DMS53 (cell line): ENCODE measurements around the gene SMARCA2.

Source experiments
- DNase-seq: peaks from one replicate; lab custom pipeline; 2025; lab: John Stamatoyannopoulos, UW

The SMARCA2 gene

DNA sequence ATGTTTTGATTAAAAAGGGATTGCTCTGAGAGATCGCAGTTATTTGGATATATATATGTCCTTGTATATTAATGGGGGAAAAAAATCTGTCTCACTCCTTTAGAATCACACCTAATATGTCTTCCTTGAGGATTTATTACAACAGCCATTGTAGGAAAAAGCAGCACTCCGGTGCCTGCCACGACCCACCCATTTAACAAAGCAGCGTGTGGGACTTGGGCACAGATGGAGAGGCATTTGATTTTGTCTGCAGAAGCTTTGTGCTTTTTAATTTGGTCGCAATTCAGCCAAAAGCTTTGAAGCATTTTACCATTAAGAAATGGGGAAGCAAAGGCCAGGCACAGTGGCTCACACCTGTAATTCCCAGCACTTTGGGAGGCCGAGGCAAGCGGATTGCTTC lies 159.2 kb downstream of the SMARCA2 start:
- no peak for DNase-seq

DNA sequence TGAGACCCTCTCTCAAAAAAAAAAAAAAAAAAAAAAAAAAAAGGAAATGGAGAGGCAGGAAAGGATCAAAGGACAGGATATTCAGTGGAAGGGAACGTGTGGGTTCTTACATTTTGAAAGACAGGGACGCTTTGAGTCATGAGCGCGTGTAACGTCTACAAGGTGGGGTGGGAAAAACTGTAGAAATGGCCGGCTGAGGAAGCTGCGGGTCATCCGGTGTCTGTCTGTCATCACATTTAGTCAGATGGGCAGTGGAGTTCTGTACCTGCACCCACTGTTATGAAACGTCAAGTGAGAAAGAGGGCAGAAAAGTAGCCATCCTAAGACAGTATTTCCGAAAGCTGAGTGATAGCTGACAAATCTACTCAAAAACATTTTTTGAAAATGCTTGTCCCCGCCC lies 159.8 kb downstream of the SMARCA2 start:
- DNase-seq = no peak

DNA sequence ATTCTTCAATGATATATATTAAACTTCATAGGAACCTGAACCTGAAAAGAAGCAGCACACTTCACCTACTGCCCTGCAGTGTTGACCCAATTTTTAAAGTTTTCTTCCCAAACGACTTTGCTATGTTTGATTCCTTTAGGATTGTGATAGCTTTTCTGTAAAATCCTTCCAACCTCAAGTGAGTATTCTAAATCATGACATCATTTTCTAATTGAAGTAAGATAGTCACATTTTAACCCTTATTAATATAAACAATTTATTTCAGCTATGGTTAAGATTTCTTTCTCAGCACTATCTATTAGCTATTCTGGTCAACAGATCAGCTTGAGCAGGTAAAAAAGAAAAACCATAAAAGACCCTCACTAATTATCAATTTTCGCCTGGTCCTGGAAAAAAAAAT lies 162.0 kb downstream of the SMARCA2 start:
- DNase-seq = no peak

DNA sequence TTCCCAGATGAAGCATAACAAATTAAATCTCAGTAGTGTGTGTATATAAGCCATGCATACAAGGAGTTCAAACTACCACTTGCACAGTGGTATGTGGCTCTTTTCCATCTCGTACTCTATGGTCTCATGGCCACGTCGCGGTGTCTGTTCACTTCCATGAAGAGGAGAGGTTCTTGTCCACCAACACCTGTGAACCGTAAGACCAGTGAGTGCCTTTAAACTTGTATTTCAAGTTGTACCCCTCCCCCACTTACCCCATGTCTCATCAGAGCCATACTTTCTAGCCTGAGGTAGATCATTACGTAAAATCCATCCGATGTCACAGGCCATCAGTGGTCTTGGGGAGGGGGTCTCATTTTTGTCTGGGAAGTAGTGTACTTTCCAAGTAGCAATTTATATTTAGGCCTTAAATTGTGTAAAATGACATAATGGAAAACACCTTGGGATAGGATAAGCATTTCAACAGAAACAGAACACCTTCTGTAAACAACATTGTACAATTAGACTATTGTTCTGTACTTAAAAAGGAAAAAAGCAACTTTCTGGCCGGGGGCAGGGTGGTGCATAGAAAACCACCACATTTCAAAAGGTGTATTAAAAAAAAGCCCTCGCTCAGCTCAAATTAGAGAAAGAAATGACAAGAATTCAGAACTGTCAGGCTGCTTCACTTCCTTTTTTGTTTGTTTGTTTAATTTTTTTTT lies 163.0 kb downstream of the SMARCA2 start:
- DNase-seq = no peak

- DNase-seq = peak; percentile 2
Observed at GRCh38 chr9:2179567-2179966, 164.4 kb downstream of the SMARCA2 start.

GRCh38 chr9:2180154-2180553 lies 165.0 kb downstream of the SMARCA2 start:
- peak; percentile 0 for DNase-seq

GRCh38 chr9:2180704-2181103 lies 165.6 kb downstream of the SMARCA2 start:
- no peak for DNase-seq

DNA sequence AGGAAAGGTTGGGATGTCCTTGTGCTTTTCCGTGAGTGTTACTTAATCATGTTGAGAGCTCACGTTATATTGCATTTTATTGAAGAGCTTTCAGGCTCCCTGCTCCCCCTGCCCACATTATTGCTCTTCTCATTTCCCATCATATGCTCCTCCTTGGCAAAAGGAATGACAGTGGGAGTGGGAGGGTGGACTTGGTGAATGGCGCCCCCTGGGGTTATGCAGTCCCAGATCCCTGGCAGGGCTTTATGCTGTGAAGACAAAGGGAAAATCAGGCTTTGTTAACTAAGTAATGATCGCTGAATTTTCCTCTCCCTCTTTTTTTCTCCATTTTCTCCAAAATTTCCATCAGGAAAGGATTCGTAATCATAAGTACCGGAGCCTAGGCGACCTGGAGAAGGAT lies 166.6 kb downstream of the SMARCA2 start:
- DNase-seq = peak; percentile 22

DNA sequence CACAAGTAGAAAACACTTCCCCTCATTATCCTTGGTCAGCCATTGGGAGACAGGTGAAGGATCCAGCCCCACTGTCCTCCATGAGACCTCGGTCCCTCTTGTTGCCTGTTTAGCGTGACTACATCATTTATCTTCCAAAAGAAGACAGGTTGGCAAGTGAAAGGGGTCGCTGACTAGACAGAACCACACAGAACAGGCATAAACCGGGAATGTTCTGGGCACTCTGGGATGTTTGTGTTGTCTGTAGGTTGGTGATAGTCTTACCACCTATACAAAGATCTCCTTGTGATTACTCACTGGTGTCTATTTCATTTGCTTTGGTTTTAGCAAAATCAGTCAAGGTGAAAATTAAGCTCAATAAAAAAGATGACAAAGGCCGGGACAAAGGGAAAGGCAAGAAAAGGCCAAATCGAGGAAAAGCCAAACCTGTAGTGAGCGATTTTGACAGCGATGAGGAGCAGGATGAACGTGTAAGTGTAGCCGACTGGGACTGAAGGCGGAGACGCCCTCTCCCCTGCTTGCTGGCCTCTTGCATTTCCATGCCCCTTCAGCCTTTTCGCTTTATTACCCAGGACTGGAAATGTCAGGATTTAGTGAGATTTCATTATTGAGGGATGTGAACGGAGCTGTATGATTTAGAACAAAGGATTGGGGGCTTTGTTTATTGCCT lies 175.9 kb downstream of the SMARCA2 start:
- no peak for DNase-seq

DNA sequence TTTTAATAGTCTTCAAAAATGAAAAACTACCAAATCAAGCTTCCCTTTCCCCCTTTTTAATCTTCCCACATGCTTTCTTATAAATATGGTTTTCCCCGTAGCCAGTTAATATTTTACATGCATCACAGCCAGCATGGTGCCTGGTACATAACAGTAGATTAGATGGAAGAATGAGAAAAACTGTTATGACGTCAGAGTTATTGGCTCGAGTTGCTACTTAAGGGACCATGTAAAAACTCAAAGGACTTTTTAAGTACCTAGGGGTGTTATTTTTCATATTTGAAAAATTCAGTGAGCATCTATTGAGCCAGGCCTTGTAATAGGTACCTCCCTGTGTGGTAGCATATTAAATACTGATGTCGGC lies 176.4 kb downstream of the SMARCA2 start:
- no peak for DNase-seq

- no peak for DNase-seq
Observed at GRCh38 chr9:2192356-2192979, 177.3 kb downstream of the SMARCA2 start.

DNA sequence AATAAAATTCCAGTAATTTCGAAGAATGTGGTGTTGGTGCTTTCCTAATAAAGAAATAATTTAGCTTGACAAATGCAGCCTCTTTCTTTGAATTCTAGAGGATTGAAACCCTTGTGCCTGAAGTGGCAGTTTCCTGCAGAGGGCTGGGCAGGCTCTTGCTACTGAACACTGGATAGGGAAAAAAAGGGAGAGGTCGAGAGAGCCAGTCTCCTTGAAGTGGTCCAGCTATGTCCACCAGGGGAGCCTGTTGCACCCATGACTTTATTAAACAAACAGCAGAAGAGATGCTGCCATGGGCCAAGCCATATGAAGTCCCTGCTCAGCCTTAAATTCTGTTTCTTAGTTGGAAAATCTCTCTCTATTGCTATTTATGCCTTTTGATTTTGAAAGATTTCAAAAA lies 178.4 kb downstream of the SMARCA2 start:
- DNase-seq = no peak

DNA sequence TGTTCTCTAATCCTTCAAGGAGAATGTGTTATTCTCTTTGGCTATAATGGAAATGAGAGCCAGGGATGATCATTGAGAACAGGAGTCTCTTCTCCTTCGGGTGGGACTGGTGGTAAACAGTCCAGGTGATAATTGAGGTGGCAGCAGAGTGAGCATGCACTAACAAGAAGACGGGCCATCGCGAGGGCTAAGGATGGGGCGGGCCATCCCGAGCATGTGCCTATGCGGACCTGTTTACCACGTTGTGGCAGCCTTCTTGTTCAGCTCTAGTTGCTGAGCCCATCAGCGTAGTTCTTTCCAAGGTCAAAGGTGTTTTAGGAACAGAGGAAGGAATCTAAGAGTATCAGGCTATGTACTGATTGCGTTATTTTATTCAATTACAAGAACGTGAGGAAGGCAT lies 180.1 kb downstream of the SMARCA2 start:
- no peak for DNase-seq

- DNase-seq = no peak
Observed at GRCh38 chr9:2196757-2197156, 181.6 kb downstream of the SMARCA2 start.

DNA sequence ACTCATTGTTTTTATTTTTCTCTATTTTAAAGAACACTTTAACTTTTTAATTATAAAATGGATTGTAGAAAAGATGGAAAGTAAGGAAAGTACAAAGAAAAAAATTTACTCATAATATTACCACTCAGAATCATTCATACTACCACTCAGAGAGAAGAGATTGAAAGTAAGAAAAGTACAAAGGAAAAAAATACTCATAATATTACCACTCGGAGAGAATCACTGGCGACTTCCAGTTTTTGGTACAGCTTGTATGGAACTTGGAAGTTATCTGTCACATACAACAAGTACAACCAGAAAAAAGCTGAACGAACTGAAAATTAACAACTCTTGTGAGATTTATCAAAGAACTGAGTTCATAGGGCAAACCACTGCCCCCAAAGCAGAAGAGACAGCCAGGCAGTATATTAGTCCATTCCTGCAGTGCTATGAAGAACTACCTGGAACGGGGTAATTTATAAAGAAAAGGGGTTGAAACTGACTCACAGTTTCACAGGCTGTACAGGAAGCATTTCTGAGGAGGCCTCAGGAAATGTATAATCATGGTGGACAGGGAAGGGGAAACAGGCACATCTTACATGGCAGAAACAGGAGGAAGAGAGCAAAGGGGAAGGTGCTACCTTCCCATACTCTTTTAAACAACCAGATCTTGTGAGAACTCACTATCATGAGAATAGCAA lies 183.9 kb downstream of the SMARCA2 start:
- DNase-seq = no peak

- no peak for DNase-seq
Observed at GRCh38 chr9:2199999-2200796, 185.1 kb downstream of the SMARCA2 start.

DNA sequence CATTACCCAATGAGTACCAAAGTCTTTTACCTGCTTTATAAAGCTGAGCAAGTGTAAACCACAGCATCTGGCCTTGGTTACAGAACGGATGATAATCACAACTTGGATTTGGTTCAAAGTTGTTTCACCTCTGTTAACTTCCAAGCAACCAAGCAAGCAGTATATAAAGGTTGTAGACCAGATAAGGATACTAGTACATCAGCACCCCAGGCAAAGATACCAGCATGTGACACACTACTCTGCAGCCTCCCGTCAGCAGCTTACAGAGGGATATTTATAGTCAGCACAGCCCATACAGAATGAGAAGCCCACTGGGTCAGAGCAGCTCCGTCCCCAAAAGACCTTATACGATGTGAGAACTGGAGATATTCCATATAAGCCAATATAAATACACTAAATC lies 193.3 kb downstream of the SMARCA2 start:
- DNase-seq = no peak

DNA sequence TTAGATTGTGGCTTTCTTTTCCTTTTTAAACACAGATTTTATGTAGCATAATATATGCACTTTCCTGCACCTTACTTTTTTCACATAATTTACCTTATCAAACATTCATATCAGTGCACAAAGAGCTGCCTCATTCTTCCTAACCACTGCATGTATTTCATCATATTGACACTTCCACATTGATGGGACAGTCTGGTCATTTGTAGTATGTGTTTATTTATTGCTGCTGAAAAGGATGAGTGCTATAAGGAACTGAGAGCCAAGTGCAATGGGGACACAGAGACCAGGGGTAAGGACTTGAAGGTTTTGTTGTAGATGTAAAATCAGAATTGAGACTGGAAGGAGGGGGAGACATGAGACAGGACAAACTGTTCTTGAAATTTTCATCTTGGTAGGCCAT lies 193.8 kb downstream of the SMARCA2 start:
- DNase-seq = no peak

- DNase-seq = no peak
Observed at GRCh38 chr9:2209400-2209799, 194.3 kb downstream of the SMARCA2 start.

- DNase-seq = no peak
Observed at GRCh38 chr9:2210201-2210600, 195.1 kb downstream of the SMARCA2 start.

- no peak for DNase-seq
Observed at GRCh38 chr9:2213830-2214468, 198.8 kb downstream of the SMARCA2 start.

DNA sequence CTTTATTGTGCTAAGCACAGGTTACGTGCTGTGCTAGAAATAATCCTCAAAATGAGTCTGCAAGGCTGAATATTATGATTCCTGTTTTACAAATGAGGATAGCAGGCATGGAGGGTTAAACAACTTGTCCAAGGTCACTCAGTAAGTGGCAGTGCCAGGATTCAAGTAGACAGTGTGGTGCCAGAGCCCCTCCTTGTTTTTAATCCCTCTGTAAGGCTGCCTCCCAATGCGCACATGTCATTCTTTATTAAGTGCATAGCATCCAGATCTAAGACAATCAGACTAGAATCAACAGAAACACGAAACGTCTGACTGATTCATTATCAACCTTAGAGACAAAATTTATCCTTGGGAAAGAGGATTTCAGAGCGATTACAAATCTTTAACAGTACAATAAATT lies 199.6 kb downstream of the SMARCA2 start:
- DNase-seq = no peak
